Erythroblast (primary cell): ENCODE data around the gene RIMBP3B.
"Not testable (repeated sequence)": the region's sequence is repeated elsewhere in the genome, so short reads cannot be mapped to it uniquely, and the experiment has no call there.

Source experiments
- DNase-seq, 2 experiments: peaks; one replicate each; lab custom pipeline; 2025; lab: John Stamatoyannopoulos, UW

Gene RIMBP3B

DNA sequence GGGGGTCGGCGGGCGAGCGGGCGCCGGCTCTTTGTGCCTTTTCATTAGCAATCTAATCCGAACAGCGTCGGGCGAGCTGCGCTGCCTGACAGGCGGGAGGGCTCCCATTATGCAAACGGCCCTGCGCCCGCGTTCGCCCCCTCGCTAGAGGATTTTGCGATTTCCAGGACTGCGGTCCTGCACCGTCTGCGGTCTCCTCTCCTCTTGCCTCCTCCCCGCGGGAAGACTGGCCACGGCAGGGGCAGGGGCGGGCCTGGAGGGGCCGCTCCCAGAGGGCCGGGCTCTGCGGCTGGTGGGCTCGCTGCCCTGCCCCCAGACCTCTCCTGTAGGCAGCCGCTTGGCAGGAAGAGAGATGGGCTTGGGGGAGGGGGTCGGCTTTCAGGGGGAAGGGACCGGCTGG is 34.3 kb downstream of the RIMBP3B start:
- not testable (repeated sequence) for DNase-seq

- not testable (repeated sequence) for DNase-seq
These were observed 35.6 kb downstream of the RIMBP3B start for GRCh38 chr22:21418974-21419638.

GRCh38 chr22:21420180-21420763 is 36.7 kb downstream of the RIMBP3B start:
- not testable (repeated sequence) for DNase-seq

DNA sequence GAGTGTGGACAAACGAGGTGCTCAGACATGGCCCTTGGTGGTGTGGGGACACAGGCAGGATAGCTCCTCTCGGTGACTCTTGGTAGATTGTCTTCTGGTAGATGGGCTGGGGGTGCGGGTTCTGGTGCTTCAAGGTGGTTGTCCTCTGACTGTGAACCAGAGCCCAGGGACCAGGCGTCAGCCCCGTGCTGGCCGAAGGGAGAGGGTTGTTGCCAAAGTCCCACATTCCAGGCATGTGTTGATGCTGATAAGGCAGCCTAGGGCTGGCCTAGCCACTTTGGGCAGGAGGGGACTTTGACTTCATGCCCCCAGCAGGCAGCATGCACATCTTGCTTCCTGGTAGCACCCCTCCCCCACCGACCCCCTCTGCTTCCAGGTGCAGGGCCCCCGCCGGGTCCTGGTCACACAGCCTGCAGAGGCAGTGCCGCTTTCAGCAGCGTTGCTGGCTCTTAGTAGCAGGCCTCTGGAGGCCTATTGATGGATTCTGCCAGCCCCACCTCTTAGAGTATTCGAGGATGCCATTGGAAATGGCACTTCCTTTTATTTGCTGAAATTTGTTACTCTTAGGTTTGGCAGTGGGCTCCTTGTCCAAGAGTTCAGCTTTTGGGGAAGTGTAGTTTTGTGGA is 40.6 kb downstream of the RIMBP3B start:
- DNase-seq: not testable (repeated sequence)

GRCh38 chr22:21434378-21435233 is 51.1 kb downstream of the RIMBP3B start:
- DNase-seq: not testable (repeated sequence)

DNA sequence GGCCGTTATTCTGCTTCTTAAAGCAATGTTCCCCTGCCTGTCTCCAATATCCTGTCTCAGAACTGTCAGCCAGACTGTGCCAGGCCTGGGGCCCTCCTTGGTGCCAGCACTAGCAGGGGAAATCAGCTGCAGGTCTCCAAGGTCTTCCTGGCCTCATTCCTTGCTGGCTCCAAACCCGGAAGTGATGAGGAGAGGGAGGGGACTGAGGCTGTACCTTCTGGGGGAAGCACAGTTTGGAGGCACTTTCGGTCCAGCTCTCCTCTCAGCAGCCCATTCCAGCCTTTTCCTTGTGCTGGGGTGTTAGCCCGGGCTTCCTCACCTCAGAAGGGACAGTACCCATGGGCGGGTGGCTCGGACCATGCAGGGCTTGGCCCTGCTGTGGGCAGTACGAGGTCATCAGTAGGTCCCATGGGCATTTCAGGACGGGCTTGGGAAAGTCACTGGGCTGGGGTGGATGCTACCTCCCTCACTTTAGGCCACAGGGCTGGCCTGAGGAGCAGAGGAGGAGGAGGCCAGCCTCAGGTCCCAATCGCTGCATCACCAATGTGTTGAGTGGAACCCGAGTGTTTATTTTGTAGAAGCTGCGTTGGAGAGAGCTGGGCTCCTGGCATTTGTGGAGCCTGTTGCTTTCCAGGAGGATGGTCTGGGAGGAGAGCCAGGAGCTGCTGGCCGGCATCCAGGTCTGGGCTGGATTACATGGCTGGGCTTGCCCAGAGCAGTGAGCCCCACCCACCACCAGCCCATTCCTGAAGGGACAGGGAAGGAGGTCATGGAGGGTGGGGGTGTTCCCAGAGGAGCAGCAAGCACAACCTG is 52.7 kb downstream of the RIMBP3B start:
- DNase-seq: not testable (repeated sequence)

- not testable (repeated sequence) for DNase-seq
These were observed 54.5 kb downstream of the RIMBP3B start for GRCh38 chr22:21438013-21438412.
